ENCODE results near the gene ZNF784. TPM values are rescaled to one million over a fixed set of nuclear protein-coding genes. Genes with fewer than 3 reads are reported as not detected.

Gene ZNF784
- total and polyA plus RNA-seq, 2 experiments from 2014 or later, result 5.5 to 7.2 TPM

GRCh38 chr19:55643003-55643886 is 18.9 kb upstream of the ZNF784 start, which contains the start of gene ZNF581:
TSS of gene ZNF581 (plus strand) at chr19:55643649. CDS start at chr19:55644572, 923 bp downstream.
- Histone ChIP-seq H3K36me3 (replicated peaks; ENCODE audit: insufficient read depth, low read depth) (no peaks in the 10 kb centered on the region), H3K9me3 (ENCODE audit: low read depth) (no peaks in the 10 kb centered on the region), H3K4me2 (peak within 1 kb of the TSS; percentile 92), H3K27me3 (no peaks in the 10 kb centered on the region), H3K4me3 (peak within 1 kb of the TSS; percentile 99), H4K20me1 (ENCODE audit: insufficient read depth, poor library complexity, severe bottlenecking) (no peaks in the 10 kb centered on the region), H3K27ac (peak within 1 kb of the TSS; percentile 98), H3K79me2 (peaks cover 74% of the 10 kb centered on the region), H3K4me1 (ENCODE audit: insufficient read depth) (peaks cover 23% of the 10 kb centered on the region), H3K9me2 (replicated peaks; ENCODE audit: insufficient read depth) (no peaks in the 10 kb centered on the region), H2AFZ (peak within 1 kb of the TSS; percentile 69)
- 2% methylated on average over 53 of the region's 56 CpGs for WGBS (ENCODE audit: low lambda C conversion rate, missing lambda C conversion rate)
- no peak for TF ChIP-seq EZH2 (IDR thresholded peaks at IDR 0.05; ENCODE audit: borderline replicate concordance)
- TF ChIP-seq CTCF (IDR thresholded peaks at IDR 0.05; ENCODE audit: poor library complexity), result no peak
- no peak for TF ChIP-seq EZH2phosphoT487 (IDR thresholded peaks at IDR 0.05; ENCODE audit: low read depth, severe bottlenecking, unreplicated experiment)
- peak; percentile 83 for DNase-seq (ENCODE audit: low spot score)

GRCh38 chr19:55642153-55643002 is 18.0 kb upstream of the ZNF784 start:
- Histone ChIP-seq H3K9me2 (replicated peaks; ENCODE audit: insufficient read depth) (no peaks in the 10 kb centered on the region), H3K4me1 (ENCODE audit: insufficient read depth) (peaks cover 21% of the 10 kb centered on the region), H3K36me3 (replicated peaks; ENCODE audit: insufficient read depth, low read depth) (no peaks in the 10 kb centered on the region), H4K20me1 (ENCODE audit: insufficient read depth, poor library complexity, severe bottlenecking) (no peaks in the 10 kb centered on the region), H2AFZ (no peak overlapping the region), H3K9me3 (ENCODE audit: low read depth) (no peaks in the 10 kb centered on the region), H3K27me3 (no peaks in the 10 kb centered on the region), H3K27ac (peak overlapping the region; percentile 98), H3K4me3 (peak overlapping the region; percentile 99), H3K4me2 (peak overlapping the region; percentile 92), H3K79me2 (peaks cover 76% of the 10 kb centered on the region)
- TF ChIP-seq EZH2 (IDR thresholded peaks at IDR 0.05; ENCODE audit: borderline replicate concordance) (no peak), CTCF (IDR thresholded peaks at IDR 0.05; ENCODE audit: poor library complexity) (no peak), EZH2phosphoT487 (IDR thresholded peaks at IDR 0.05; ENCODE audit: low read depth, severe bottlenecking, unreplicated experiment) (no peak)
- 3% methylated on average over 43 of the region's 65 CpGs for WGBS (ENCODE audit: low lambda C conversion rate, missing lambda C conversion rate)
- DNase-seq (ENCODE audit: low spot score), result no peak

- H3K79me2 ChIP-seq, result peaks cover 76% of the 10 kb centered on the region
These were observed 17.2 kb upstream of the ZNF784 start for GRCh38 chr19:55641426-55642152.

More at GRCh38 chr19:55641426-55642152, 17.2 kb upstream of the ZNF784 start:
- Histone ChIP-seq H3K4me1 (ENCODE audit: insufficient read depth) (peaks cover 13% of the 10 kb centered on the region), H4K20me1 (ENCODE audit: insufficient read depth, poor library complexity, severe bottlenecking) (no peaks in the 10 kb centered on the region), H2AFZ (peak overlapping the region; percentile 73), H3K4me3 (peak overlapping the region; percentile 99), H3K27me3 (no peaks in the 10 kb centered on the region), H3K36me3 (replicated peaks; ENCODE audit: insufficient read depth, low read depth) (no peaks in the 10 kb centered on the region), H3K27ac (peak overlapping the region; percentile 98), H3K9me2 (replicated peaks; ENCODE audit: insufficient read depth) (no peaks in the 10 kb centered on the region), H3K4me2 (peak overlapping the region; percentile 92), H3K9me3 (ENCODE audit: low read depth) (no peaks in the 10 kb centered on the region)
- DNase-seq (ENCODE audit: low spot score), result no peak
- no peak for TF ChIP-seq CTCF (IDR thresholded peaks at IDR 0.05; ENCODE audit: poor library complexity)
- TF ChIP-seq EZH2 (IDR thresholded peaks at IDR 0.05; ENCODE audit: borderline replicate concordance), result no peak
- TF ChIP-seq EZH2phosphoT487 (IDR thresholded peaks at IDR 0.05; ENCODE audit: low read depth, severe bottlenecking, unreplicated experiment), result no peak
- WGBS (ENCODE audit: low lambda C conversion rate, missing lambda C conversion rate), result 0% methylated on average over 9 of the region's 25 CpGs
